NCI-H446 treated with DMSO at 0.1 percent for 48 hours (cell line): Measurements from ENCODE around the gene COL20A1.

Experiments
- DNase-seq: peaks from one replicate; lab custom pipeline; 2025; lab: John Stamatoyannopoulos, UW

The COL20A1 gene

DNA sequence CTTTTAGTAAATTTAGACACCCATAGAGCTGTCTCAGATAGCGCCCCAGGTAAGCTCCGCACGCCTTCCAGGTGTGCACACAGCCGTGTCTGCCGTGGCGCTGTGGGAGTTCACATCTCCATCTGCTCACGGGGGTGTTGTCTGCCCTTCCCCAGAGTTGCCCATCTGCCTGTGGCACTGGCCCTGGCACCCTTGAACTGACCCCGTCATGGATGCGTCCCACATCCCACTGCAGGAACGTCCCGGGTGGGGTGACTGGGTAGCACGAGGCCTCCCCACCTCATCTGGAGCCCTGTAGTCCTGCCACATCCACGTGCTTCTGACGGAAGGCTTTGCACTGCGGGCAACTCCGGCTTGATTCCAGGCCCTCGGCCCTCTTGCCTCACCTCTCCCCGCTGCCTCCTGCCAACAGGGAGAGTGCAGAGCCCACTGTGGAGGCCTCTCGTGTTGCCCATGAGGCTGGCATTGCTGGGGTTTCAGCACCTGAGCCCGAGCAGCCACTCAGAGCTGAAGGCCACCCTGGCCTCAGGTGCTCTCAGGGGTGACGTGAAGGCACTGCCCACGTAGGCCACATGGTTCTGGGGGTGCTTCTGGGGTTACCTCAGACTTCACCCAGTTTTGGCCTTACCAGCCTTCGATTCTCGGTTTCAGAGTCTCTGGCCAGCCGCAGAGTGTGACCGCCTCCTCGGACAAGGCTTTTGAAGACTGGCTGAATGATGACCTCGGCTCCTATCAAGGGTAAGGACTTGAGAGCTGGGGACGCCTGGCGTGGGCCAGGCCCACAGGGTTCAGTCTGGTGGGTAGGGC lies 15.3 kb upstream of the COL20A1 start:
- no peak for DNase-seq

DNA sequence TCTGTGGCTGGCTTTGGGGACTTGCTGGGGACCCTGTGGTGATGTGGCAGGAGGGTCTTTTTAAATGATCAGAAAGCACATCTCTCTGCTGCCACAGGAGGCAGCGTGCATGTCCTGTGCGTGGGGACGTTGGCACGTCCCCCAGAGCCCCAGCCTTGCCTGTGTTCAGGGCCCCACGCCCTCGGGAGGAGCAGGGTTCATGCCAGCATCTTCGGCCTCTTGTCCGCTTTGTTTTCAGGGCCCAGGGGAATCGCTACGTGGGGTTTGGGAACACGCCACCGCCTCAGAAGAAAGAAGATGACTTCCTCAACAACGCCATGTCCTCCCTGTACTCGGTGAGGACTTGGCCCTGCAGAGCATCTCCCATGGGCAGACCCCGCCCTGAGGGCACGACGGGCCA lies 14.3 kb upstream of the COL20A1 start:
- DNase-seq, result no peak

GRCh38 chr20:63279931-63280330 lies 13.1 kb upstream of the COL20A1 start:
- no peak for DNase-seq

DNA sequence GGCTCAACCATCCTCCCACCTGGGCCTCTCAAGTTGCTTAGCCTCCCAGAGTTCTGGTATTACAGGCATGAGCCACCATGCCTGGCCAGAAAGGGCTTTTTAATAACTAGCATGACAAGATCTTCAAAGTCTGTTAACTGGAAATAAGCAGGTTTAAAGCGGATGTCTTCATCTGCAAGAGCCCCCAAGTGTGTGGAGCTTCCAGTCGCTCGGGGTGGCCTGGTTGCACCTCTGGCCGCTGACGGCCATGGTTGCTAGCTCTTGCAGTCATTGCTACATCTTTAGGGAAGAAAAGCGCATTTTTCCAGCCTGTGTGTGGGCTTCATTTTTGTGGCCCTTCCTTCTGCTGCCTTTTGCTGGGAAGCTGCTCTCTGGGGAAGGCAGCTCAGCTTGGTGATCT lies 12.6 kb upstream of the COL20A1 start:
- DNase-seq, result no peak

DNA sequence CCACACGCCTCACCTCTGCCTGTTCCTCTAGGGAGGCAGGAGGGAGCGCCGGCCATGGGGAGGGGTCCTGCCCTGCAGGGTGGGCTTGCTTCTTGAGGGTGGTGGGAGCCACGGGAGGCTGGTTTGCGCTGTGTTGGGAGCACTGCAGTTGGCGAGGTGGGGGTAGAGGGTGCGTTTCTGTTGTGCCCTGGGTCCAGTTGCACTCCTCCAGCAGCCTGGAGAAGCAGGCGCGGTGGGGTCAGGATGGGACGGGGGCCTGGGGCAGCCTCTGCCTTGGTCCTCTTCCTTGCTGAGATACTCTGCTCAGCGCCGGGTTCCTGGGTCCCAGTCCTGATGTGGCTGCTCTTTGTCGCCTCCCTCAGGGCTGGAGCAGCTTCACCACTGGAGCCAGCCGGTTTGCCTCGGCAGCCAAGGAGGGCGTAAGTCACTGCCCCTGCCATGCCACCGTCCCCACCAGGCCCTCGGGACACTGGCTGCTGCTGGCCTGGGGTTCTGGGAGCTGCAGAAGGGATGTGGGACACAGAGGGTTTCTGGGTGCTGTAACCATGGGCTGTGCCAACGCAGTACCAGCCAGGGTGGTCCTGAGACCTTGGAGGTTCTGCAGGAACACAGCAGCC lies 11.9 kb upstream of the COL20A1 start:
- no peak for DNase-seq

DNA sequence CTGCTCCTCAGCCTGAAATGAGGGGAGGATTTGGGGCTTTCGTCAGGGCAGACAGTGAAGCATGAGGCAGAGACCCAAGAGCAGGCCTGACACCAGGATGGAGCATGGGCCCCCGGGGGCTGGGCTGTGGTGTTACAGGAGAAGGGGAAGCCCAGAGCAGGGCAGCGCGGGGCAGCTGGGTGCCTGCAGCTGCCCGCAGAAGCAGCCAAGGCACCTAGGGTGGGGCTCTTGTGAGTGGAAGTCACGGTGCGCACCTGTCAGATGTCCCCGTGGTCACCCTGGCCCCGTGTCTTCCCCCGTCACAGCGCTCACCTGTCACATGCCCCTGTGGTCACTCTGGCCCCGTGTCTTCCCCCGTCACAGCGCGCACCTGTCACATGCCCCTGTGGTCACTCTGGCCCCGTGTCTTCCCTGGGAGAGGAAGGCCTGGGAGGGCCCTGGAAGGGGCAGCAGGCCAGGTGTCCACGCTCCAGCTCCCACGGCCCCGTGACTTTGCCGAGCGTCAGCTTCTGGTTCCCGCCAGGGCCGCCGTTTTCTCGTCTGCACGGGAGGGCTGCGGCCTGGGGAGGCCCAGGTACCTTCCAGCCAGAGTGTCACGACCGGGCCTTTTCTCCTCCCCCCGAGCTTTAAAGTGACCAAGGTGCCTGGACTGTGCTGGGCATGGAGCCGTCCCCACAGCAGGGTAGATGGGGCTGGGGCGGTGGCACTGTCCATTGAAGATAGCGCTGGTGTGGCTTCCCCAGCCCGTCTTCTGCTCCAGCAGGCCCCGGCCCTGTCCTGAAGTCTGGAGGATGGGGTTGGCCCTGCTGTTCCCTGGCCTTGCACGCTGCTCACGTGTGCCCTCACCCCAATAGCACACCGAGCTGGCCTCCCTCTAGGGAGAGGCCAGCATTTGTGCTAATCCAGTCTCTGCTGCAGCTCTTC lies 11.0 kb upstream of the COL20A1 start:
- DNase-seq, result no peak

DNA sequence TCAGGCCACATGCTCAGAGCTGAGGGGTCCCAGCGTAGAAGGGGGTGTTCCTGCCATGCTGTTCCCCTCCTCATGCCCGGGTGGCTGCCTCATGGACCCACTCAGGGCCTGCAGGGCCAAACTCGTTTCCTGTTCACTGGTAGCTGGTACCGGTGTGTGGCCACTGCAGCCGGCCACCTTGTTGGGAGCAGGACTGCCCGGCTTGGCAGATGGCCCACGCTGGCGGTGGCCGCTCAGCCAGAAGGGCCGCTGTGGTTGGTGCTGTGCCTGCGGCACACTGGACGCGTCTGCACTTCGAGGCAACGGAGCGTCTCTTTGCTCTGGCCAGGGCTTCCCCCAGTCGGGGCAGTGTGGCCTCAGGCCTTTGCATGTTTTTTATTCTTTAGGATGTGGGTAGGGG lies 10.0 kb upstream of the COL20A1 start:
- DNase-seq, result no peak

- DNase-seq, result no peak
Measured at GRCh38 chr20:63283397-63284082, 9.4 kb upstream of the COL20A1 start.

- DNase-seq, result no peak
Measured at GRCh38 chr20:63284083-63284440, 8.9 kb upstream of the COL20A1 start.

- DNase-seq, result no peak
Measured at GRCh38 chr20:63284544-63284949, 8.4 kb upstream of the COL20A1 start.

DNA sequence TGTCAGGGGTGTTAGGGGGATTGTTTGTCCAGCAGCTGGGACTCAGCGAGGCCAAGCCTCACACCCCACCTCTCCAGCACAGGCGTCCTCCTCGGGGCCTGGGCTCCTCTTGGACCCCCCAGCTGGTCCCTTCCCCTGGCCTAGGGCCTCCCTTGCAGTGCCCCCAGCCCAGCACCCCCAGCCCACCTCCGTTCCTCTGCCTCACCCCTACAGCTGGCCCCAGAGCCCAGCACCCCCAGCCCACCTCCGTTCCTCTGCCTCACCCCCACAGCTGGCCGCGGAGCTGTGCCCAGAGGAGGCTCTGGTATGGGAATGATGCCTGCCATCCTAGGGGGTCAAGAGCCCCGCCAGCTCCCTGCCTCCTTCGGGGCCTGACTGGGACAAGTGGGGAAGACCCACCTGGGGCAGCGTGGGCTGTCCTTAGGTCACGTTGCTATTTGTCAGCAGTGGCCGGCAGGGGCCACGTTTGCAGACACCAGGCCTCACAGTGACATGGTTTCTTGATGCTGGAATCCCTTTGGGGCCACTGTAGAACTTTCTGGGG lies 7.9 kb upstream of the COL20A1 start:
- no peak for DNase-seq

DNA sequence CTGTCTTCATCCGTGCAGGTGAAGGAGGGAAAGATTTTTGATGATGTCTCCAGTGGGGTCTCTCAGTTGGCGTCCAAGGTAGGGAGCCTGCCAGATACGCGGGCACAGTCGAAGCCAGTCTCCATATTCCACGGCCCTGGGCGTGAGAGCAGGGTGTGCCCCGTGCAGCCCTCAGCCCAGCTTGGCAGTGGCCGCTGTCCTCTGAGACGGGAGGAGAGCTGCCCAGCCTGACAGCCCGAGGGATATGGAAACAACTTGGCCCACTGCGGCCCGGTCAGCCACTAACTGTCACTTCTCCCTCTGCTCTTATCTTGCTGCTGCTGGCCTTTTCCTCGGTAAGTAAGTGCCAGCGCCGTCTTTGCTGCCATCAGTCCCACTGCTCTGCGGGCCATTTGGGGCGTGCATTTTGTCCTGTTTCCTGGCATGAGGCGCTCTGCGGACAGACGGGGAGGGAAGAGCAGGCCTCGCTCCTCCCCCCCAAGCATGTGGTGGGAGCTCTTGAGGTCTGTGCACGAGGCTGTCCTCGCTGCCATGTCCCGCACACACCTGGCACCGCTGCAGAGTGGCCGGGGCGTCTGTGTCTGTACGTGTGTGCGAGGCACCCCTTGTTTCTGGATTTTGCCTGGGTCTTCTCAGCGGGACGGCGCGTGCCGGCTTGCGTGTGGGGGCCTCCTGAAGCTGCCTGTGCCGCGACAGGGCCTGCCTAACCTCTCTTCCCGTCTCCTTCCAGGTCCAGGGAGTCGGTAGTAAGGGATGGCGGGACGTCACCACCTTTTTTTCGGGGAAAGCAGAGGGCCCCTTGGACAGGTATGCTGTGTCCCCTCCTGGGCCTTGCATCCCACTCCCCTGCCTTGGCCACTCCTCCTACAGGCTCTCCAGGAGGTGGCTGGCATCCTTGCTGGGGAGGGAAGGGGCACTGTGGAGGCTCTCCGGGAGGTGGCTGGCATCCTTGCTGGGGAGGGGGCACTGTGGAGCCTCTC lies 7.1 kb upstream of the COL20A1 start:
- DNase-seq, result no peak

DNA sequence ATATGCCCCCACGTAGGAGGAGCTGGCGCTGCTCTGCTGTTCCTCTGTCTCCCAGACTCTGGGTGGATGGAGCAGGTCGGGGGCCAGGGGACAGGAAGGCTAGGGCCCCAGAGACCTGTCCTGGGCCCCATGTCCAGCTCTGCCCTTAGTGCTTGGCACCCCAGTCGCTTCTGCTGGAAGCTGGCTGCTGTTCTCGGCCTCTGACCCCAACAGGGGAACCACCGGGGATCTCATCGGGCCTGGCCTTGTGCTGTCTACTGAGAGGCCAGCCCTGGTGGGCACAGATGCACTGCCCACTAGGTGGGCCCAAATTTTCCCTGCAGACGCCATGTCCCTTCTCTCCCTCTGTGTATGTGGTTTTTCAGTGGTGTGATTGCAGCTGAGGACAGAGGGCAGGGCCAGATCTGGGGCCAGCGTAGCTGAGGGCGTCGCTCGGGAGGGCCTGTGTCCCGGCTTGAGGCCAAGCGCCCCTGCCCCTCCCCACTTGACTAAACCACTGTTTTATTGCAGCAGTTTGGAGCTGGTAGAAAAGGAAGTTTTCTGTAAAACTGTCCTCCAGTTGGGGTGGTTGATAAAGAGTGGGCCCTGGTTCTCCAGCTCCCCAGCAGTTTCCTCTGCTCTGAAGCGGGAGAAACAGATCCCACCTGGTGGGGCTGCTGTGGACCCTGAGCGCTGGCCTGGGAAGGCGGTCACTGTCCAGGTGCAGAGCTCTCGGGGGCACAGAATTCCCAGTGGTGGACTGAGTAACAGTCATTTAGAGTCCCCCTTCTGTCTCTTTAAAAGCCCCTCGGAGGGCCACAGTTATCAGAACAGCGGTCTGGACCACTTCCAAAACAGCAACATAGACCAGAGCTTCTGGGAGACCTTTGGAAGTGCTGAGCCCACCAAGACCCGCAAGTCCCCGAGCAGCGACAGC lies 5.9 kb upstream of the COL20A1 start:
- no peak for DNase-seq

- DNase-seq, result no peak
Measured at GRCh38 chr20:63287697-63288580, 5.0 kb upstream of the COL20A1 start.

GRCh38 chr20:63288581-63289251 lies 4.3 kb upstream of the COL20A1 start:
- no peak for DNase-seq

DNA sequence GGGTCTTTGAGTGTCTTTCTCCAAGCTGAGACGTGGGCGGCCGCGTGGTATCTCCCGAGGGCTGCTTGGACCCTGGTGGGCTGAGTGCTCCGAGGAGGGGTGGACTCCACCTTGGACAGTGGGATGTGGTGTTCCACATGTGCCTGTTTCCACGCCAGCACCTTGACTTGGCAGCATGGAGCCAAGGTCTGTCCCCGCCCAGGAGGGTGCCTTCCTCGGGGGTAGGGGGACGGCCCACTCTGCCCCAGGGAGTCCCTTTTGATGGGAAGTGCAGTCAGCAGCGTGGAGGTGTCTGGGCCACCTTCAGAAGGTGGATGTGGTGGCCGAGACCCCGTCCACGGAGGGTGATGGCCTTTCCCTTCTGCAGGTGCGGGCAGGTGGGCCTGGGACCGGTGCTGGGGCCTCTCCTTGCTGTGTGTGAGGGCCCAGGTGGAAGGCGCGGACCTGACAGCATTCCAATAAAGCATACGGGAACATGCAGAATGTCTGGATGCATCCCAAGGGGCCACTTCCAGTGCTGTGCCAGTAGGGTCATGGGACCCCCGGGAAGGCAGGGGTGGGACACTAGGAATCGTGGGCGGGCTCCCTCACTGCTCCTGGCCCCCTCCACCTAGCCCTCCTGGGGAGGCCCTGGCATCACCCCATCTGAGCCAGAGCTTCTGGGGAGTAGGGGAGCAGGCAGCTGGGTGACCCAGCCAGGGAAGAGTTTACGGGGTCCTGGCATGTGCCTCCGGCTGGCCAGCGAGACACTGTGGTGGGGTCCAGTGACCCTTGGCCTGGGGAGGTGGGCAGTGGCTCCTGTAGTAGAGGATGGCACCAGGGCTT lies 3.5 kb upstream of the COL20A1 start:
- no peak for DNase-seq

DNA sequence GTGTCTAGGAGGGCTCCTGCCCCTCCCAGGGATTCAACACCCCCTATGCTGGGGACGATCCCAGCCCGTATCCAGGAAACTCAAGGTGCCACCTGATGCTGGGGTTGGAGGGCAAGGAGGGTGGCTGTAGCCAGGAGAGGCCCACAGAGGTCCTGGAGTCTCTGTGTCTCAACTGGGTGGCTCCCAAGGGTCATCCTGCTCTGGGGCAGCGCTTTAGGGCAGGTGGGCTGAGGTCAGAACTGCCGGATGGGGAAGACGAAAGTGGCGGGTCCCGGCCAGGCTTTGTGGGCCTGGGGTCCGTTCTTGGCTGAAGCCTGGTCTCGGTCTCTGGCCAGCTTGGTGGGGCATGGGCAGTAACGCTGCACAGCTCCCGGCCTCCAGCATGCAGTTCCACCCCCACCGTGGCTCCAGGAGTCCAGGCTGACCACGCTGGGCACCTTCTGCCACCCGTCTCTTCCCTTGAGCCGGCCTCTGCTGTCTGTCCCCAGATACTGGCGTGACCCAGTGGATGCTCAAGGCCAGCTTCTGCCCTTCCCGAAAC lies 2.8 kb upstream of the COL20A1 start:
- DNase-seq, result no peak
